Islet of Langerhans (tissue), 1 donor: ENCODE results near the gene SNRPF.
"Not testable (repeated sequence)": the region's sequence is repeated elsewhere in the genome, so short reads cannot be mapped to it uniquely, and the experiment has no call there.

Experiments
- FAIRE-seq: peaks from one replicate; lab custom pipeline; 2011; peaks lifted over from hg19 to GRCh38; lab: Jason Lieb, UNC

Gene SNRPF

GRCh38 chr12:95858451-95859343 is at the start of gene SNRPF:
Gene SNRPF (plus strand): TSS chr12:95858952. CDS start chr12:95859074, 122 bp downstream.
- FAIRE-seq = peak; percentile 93

GRCh38 chr12:95809000-95809680 is 49.6 kb upstream of the SNRPF start:
- FAIRE-seq = no peak

- FAIRE-seq = no peak
These were observed 48.3 kb upstream of the SNRPF start for GRCh38 chr12:95810411-95810810.

GRCh38 chr12:95812155-95812554 is 46.6 kb upstream of the SNRPF start:
- not testable (repeated sequence) for FAIRE-seq

GRCh38 chr12:95815632-95816212 is 43.0 kb upstream of the SNRPF start:
- peak; percentile 98 for FAIRE-seq

GRCh38 chr12:95820096-95820703 is 38.6 kb upstream of the SNRPF start:
- FAIRE-seq = peak; percentile 49

- no peak for FAIRE-seq
These were observed 29.4 kb upstream of the SNRPF start for GRCh38 chr12:95829395-95829794.

- no peak for FAIRE-seq
These were observed 28.2 kb upstream of the SNRPF start for GRCh38 chr12:95830335-95831089.

GRCh38 chr12:95834572-95834971 is 24.2 kb upstream of the SNRPF start:
- FAIRE-seq = no peak

GRCh38 chr12:95836185-95836609 is 22.6 kb upstream of the SNRPF start:
- FAIRE-seq = no peak

- no peak for FAIRE-seq
These were observed 22.0 kb upstream of the SNRPF start for GRCh38 chr12:95836630-95837239.

- no peak for FAIRE-seq
These were observed 21.3 kb upstream of the SNRPF start for GRCh38 chr12:95837240-95838038.

- no peak for FAIRE-seq
These were observed 20.6 kb upstream of the SNRPF start for GRCh38 chr12:95838125-95838524.

GRCh38 chr12:95842426-95842825 is 16.3 kb upstream of the SNRPF start:
- FAIRE-seq = not testable (repeated sequence)

- FAIRE-seq = no peak
These were observed 10.0 kb upstream of the SNRPF start for GRCh38 chr12:95848575-95849388.

GRCh38 chr12:95851606-95852005 is 7.1 kb upstream of the SNRPF start:
- FAIRE-seq = no peak

- FAIRE-seq = no peak
These were observed 6.6 kb upstream of the SNRPF start for GRCh38 chr12:95852133-95852532.

- no peak for FAIRE-seq
These were observed 1.6 kb upstream of the SNRPF start for GRCh38 chr12:95857156-95857555.

- no peak for FAIRE-seq
These were observed 953 bp upstream of the SNRPF start for GRCh38 chr12:95857799-95858198.

GRCh38 chr12:95859344-95859816 is 628 bp downstream of the SNRPF start:
- no peak for FAIRE-seq
